HG02623 (cell line): ENCODE results near the gene TRPM3.

ENCODE experiments used
- ATAC-seq: cut with Tn5 transposase; IDR thresholded peaks from one replicate; pipeline ENCODE4 v1.9.1; 2021; ENCODE audit warnings: moderate library complexity; ENCODE audit not compliant: unreplicated experiment

The TRPM3 gene

DNA sequence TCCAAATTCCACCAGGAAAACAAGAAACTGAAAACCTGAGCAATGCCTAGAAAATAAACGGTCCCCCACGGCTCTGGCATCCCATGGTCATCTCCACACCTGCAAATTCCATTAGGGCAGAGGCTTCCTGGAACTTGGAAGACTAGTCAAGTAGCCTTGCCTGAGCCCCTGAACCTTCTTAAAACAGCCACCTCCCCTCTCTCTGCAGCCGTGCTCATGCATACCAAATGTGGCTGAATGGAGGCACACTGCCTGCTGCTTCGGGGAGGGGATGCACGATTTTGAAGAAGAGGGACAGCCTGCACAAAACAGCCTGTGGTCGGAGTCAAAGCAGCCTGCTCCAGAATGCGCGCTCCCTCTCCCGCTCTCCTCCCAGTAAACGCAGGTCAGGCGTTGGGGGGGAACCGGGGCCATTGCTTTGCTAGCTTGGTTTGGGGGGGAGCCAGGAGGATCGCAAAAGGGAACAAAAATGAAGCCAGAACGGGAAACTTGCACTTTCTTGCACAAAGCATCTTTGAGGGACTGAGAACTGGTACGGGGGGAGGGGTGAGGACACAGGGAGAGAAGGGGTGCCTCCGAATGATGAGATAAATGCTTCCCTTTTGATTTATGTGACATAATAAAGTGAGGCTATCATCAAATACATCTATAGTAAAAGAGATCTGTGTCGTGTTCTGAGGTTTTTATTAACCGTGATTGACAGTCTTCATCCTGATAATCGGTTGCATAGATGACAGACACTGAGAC, at the start of gene TRPM3:
Gene TRPM3 (minus strand): TSS at position 347 of the 747 bp plus-strand sequence. CDS start 267 bp downstream, at position 80.
- no peak for ATAC-seq

DNA sequence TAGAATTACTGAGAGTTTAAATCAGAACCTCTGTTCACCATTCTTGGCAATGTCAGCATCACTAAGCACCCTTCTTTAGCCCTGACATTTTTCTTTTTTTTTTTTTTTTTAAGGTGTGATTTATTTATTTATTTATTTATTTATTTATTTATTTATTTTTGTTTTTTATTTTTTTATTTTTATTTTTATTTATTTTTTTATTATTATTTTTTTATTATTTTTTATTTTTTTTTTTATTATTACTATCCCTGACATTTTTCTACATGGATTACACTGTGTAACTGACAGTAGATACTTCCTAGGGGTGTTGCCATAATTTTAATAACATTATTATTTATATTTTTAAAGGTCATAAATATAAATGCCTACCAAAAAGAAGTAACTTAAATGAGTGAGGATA, 47.0 kb upstream of the TRPM3 start:
- no peak for ATAC-seq

GRCh38 chr9:71162126-71162525, 40.7 kb upstream of the TRPM3 start:
- no peak for ATAC-seq

- ATAC-seq = no peak
Measured at GRCh38 chr9:71157731-71158130, 36.3 kb upstream of the TRPM3 start.

DNA sequence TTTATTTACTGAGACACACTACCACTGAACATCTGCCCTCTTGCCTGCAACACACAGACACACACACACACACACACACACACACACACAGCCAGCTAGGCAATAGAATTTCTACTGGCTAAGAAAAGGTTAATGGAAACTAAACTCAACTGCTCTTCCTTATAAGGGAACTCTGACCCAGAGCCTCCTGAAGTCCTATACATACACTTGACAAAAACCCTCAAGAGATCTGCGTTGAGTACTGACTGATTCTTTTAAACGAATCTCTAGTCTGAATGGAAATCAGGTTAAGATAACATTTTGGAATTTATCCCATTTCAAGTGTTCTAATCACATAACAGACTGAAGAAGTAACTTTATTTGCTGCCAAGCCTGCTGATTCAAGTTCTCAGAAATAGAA, 25.9 kb upstream of the TRPM3 start:
- no peak for ATAC-seq

DNA sequence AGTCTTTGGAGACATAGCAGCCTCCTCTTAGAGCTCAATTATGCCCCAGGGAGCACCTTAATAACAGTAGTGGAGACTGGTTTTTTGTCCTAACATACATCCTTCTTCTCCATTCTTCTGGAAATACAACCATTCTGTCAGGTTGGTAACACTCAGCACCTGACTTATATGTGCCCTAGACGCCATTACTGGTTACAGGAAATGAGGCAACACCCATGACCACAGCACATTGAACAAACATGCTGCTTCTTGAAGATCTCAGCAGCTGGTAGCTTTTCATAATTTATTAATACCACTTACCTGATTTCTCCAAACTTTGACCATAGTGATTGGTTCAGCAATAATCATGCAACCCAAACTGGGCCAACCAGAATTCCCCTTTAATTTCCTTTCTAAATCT, 25.1 kb upstream of the TRPM3 start:
- ATAC-seq = no peak

DNA sequence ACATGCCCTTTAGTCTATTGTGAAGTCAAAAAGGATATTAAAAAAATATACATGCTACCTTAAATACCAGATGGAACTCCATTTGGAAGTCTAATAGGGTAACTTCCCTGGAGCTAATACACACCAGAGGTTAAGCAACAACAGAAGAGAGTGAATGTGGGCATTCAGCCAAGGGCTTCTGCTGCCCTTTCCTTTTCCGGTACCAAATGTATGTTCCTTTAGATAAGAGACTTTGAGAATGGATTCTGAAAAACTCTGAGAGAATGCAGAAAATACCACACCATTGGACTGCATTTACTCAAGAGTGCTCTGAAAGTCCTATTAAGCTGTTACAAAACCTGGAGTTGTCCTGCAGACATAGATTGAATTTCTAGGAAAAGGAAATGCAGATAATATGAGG, 23.8 kb upstream of the TRPM3 start:
- no peak for ATAC-seq

- no peak for ATAC-seq
Measured at GRCh38 chr9:71144495-71144894, 23.1 kb upstream of the TRPM3 start.

GRCh38 chr9:71136696-71137095, 15.3 kb upstream of the TRPM3 start:
- no peak for ATAC-seq

DNA sequence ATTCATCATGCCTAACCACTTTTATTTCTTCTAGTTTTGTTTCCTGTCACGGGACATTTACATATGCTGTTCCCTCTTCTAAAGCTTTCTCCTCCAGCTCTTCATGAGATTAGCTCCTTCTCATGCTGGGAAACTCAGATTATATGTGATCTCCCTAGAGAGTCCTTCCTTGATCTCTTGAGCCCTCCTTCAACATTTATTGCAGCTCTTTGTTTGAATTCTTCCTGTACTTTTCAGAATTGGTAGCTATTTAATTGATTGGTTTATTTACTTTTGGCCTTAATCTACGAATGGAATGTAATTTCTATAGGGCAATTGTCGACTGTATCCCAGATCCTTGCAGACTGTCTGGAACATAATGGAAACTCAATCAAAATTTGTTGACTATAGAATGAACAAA, 9.7 kb upstream of the TRPM3 start:
- no peak for ATAC-seq

DNA sequence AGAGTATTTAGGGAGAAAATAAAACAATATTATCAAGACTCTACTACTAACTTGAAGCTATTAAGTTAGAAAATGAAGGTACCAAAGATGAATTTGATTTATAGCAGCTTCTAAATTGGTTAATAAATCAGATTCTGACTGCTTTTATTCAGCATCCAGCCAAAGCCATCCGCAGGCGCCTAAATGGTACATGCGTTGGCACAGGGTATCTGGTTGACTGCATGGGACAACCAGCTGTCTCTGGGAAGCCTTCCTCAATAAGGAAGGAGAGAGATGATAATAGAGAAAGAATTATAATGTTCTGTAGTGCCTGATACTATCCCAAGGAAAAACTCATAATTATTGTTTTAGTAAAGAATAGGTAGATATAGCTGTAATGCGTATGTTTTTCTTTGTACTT, 9.1 kb upstream of the TRPM3 start:
- no peak for ATAC-seq

GRCh38 chr9:71128796-71129195, 7.4 kb upstream of the TRPM3 start:
- no peak for ATAC-seq

DNA sequence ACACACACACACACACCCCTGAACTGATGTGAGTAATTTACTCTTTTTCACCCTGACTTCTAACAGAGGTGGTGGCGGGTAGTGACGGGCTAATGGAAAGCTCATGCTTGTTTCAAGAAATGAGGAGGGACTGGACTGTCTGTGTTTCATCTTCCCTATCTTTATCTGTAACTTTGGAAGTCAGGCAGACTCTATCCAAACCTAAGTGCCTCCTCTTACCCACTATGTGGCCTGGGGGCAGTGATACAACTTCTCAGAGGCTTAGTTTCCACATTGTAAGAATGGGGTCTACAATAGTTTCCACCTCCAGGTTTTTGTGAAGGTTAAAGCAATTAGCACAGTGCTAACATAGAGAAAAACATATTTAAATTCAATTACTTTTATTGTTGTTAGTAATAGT, 5.9 kb upstream of the TRPM3 start:
- ATAC-seq = no peak

DNA sequence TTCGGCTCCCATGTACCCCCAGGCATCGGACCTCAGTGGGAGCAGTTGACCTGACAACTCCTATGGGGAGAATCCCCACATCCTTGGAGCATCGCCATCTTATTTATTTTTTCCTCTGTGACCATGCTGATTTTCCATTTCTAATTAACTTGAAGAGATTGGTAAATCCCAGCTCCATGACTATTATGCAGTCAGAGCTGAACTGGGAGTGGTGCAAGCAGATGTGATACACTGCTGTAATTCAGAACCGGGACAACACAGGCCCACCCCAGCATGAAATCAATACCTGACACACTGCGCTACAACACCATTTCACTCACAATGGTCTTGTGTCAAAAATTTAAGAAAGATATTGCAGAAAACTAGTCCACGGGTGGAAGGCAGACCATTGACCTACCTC, 1.0 kb upstream of the TRPM3 start:
- ATAC-seq = no peak

- no peak for ATAC-seq
Measured at GRCh38 chr9:71122022-71122275, 528 bp upstream of the TRPM3 start.

- ATAC-seq = no peak
Measured at GRCh38 chr9:71120501-71121247, 747 bp downstream of the TRPM3 start.

- no peak for ATAC-seq
Measured at GRCh38 chr9:71119746-71120145, 1.7 kb downstream of the TRPM3 start.

- no peak for ATAC-seq
Measured at GRCh38 chr9:71118324-71118723, 3.1 kb downstream of the TRPM3 start.

DNA sequence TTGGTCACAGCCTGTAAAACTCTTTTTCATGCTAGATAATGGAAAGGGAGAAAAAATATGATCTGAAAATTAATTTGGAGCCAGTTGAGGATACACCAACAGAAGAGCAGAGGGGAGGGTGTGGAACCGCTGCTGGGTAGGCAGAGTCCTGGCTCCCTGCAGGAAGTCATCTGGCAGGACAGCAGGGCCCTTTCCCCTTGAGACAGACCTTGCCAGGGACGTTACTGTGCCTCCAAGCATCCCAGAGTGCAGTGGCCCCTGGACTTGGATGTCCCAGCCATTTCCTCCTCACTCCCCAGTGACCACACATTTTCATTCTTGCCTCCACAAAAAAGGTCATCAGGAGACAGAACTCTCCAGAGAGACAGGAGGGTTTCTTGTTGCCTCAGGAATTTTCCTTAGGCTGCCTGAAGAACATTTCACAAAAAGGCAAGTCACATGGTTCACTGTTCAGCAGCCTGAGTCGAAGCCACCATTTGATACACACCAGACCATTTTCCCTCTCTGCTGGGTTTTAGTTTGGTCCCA, 5.9 kb downstream of the TRPM3 start:
- no peak for ATAC-seq

DNA sequence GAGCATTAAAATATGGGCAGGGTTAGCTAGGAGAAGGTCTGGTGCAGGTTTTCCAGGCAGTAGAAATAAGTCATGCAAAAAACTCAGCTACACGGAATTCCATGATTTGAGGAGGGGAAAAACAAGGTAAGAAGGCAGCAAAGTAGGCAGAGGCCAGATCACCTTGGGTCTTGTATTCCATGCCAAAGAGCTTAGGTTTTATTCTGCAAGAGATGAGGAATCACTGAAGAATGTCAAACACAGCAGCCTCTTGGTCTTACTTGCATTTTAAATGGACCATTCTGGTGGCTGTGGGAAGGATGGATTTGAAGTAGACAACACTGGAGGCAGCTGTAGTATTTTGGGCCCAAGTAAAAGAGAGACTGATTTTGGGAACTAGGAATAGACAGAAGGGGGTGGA, 8.6 kb downstream of the TRPM3 start:
- no peak for ATAC-seq

- no peak for ATAC-seq
Measured at GRCh38 chr9:71108937-71109336, 12.5 kb downstream of the TRPM3 start.

DNA sequence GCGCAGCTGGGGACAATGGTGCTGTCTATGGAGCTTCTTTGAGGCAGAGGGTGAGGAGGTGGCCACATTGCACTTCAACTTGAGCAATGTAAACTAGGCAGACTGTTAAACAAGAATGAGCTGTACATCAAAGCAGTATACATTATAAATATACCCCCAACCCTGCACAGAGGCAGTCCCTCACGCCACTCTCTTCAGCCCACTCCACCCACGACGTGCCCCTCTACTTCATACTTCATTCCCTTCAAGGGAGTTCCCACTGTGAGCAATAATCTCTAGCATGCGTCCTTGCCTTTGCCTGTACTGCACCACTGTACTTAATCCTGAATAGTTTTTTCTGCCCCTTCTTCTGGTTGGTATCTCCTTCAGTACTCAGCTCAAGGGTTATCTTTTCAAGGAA, 14.4 kb downstream of the TRPM3 start:
- ATAC-seq = no peak

- ATAC-seq = no peak
Measured at GRCh38 chr9:71105192-71105591, 16.2 kb downstream of the TRPM3 start.
